Measurements from ENCODE around the gene B3GAT1.
A peak's percentile ranks its signal among the peaks of the same experiment; 100 is the strongest.

Gene B3GAT1

DNA sequence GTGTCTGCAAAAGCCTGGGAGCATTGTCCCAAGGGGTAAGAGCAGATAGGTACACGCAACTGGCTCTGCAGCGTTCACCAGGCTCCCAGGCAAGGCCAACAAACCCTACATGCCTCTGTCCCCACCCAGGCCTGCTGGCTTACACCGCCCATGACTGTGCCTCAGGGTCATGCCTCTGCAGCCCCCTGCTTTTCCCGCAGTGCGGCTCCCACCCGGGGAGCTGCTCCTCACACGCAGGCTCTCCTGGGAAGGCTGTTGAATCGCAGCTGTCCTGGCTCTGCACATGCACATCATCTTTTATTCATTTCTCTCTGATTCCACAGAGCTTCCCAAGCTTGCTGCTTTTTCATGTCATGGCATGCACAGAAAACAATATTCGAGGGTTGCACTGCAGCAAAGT lies 29.2 kb upstream of the B3GAT1 start:
- DNase-seq = no peak

DNA sequence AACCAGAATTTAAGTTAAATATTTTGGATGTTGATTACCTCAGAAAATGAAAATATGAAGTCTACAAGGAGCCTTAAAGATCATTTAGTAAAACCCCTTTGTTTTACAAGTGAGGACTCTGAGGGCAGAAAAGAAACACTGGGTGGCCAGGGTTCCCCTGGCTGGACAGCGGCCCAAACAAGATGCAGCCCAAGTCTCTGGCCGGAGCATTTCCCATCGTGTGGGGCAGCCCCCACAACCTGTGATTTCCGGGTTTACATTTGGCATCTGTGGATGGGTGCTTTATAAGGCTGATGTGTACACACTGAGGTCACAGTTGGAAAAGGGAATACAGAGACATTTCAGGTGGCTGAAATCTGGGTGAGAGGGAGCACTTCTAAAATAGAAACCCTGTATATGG lies 28.8 kb upstream of the B3GAT1 start:
- DNase-seq = no peak

DNA sequence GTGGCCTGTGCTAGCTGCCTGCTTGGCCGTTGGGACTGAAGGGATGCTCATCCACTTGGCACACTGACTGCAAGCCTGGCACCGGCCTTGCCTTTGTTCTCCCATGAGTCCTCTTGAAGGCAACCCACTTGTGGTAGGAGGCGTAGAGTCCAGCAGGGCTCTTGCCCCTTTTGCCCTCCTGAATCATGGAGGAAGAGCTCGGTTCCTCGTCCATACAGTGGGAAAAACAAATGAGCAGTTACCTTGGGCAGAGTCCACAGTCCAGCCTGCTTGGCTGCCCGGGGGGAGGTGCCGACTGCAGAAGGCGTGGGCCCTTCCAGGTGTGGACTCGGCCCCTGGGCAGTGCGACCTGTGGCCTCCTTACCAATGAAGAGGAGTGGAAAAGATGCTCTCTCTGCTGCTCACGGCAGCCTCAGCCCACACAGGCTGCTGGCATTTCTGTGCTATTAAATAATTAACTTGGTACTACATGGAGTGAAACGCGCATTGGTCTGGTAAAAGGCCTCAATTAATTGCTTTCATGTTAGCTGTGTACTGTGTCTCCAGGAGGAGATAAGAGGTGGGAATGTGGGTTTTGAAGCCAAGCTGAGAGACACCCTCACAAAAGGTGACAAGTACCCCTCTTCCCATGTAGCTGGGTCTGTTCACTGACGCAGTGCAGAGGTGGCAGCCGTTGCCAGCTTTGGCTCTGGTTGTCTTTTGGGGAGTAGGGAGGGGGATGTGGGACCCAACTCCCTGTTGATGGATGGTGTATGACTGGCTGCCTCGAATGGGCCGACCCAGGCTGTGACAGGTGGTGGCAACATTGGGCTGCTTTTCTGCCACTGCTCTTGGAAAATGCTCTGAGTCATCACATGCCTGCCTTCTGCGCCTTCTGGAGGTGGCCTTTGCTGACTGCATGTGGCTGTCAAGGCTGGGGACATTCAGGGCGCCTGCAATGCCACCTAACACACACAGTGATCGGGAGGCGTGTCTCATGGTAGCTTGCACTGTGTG lies 26.8 kb upstream of the B3GAT1 start:
- DNase-seq = no peak

DNA sequence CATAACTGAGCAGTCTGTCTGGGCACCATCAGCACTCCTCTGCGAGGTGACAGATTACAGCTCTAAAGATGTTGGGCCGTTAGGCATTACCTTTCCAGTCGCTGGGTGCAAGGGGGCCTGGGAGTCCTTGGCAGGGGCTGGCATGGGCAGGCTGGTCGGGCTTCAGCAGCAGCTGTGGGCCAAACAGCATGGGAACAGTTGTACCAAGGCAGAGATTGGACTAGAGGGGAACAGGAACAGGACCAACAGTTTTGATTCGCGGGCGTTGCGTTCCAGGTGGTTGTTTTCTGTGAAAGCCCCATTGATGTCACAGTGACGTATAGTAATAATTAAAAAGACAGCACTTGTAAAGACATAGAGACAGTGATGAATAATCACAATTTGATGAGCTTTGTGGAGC lies 25.8 kb upstream of the B3GAT1 start:
- DNase-seq = no peak

DNA sequence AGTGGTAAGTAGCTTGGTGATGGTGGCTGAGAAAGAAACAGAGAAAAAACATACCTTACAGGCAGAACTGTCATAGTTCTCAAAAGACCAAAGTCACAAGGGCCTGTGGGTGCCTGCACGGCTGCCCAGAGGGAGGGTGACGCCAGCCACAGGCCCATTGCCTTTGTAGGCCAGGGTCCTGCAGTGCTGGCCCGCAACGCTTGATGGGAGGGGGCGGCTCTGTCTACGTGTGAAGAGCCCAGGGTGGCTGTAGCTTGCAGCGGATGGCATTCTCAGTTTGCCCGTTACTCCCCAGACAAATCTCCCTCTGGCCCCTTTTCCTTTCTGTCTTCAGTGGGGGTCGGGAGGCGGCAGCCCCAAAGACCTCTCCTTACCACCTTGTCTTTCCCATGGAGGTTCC lies 24.7 kb upstream of the B3GAT1 start:
- DNase-seq = no peak

DNA sequence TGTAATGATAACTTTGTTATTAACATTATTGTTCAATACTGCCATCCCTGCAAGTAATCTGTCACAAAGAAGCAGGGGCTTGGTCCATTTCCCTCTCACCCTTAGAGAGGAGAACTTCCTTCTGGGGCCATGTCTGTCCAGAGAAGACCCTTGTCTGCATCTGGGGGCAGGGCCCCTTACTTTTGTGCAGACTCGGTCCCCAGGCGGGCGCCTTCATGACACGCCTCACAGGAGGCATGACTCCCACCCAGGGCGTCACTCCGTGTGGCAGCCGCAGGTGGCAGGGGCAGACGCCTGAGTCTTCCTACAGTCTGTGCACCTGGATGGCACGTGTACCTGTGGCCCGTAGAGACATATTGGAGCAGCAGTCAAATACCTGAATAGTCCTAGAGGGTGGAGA lies 21.8 kb upstream of the B3GAT1 start:
- DNase-seq = no peak

DNA sequence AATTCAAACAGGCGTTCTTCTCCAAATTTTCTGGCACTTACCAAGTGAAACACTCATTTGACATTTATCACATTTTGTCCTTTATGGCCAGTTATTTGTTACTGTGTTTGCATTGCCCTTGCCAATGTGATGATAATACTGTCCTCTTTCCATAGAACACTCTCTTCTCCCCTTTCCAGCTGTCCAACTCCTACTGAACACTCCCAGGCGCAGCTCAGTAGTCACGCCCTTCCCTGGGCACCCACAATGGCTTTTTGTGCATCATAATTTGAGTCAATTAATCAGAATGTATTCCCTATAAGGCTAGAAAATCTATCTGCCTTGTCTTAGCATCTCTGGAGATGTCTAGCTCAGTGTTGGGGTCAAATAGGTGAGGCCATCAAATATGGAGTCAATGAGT lies 21.2 kb upstream of the B3GAT1 start:
- no peak for DNase-seq

DNA sequence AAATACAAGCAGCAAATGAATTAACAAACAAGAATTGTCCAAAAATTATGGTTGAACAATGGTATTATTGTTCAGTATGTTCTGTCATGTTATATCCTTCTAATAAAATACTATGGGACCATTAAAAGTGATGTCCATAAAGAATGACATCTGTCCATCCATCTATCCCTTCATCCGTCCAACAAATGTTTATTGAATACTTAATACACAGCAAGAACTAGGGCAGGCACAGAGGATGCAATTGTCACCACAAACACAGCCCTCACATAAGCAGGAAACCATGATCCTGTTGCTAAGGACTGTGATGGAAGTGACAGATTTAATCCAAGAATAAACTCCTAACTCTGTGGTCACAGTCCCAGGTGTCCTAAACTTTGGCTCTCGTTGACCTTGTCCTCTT lies 20.7 kb upstream of the B3GAT1 start:
- no peak for DNase-seq

DNA sequence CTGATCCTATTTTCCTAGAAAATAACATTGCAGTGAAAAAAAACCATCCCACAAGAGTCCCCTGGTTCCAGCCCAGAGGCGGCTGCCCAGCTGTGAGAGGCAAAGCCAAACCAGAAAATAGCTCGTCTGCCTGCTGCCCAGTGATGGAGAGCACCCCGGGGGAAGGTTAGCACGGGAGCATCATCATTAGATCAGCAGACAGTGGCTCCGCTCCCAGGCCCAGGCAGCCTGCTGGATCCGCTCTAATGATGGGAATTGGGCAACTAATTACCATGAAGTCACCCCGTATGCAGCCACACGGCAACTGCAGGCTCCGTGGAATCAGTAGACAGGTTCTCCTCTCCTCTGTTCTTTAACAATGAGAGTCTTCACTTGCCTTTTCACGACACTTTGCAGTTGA lies 17.1 kb upstream of the B3GAT1 start:
- no peak for DNase-seq

DNA sequence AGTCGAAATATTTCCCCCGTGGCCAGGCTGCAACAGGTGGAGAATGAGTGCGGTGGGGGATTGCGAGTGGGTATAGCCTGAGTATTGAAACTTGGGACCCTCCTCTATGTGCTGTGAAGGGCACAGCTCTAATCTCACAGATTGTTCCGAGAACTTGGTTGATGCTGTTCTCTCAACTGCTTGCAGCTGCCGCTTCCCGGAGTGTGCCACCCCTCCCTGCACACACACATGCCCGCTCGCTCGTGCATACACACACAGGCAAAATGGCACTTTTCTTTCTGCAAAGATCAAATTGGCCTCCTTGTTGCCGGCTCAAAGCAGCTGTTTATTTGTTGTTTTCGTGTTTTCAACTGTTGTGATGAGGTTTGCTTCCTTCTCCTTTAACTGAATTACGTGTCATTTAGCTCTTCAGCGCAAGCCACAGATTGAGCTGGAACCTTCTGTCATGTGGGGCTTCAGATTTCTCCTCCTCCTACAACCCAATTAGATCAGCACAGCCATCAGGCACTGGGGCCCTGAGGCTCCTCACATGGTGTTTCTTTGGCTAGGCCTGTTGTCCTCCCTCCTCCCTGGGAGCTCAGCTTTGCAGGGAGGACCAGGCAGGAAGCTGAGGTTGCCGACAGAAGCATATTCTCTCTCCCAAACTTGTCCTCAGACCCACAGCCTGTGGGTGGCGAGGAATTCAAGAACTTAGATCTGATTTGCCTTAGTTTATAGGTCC lies 13.9 kb upstream of the B3GAT1 start:
- DNase-seq = no peak

DNA sequence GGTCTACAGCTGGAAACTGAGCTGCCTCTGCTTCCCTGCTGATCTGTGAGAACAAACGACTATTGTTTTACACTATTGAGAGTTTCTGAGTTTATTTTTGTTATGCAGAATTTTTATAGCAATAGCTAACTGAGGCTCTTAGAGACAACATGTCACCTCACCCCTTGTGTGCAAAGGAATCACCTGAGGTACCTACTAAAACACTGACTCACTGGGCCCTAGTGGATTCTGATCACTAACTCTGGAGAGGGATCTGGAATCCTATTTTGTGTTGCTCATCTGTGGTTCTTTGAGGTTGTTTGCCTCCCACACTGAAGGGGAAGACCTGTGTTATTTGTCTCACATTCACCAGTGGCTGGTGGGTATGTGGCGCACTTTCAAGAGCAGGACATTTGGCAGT lies 13.4 kb upstream of the B3GAT1 start:
- DNase-seq = no peak

DNA sequence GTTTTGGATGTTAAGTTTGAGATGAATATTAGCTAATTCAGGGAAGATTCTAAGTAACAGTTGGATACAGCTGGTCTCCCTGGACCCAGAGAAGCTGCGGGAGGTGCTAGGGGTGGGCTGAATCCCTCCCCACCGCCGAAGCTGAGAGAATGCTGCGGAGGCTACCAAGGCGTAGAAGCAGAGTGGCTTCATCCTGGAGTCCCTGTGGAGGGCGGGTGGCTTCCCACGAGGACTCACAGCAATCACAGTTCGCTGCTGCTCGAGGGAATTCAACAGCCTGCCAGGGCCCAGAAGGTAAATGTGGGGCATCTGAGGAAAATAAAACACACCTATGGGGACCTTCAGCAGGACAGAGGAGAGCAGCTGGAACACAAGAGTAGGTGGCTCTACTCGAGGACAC lies 11.1 kb upstream of the B3GAT1 start:
- no peak for DNase-seq

DNA sequence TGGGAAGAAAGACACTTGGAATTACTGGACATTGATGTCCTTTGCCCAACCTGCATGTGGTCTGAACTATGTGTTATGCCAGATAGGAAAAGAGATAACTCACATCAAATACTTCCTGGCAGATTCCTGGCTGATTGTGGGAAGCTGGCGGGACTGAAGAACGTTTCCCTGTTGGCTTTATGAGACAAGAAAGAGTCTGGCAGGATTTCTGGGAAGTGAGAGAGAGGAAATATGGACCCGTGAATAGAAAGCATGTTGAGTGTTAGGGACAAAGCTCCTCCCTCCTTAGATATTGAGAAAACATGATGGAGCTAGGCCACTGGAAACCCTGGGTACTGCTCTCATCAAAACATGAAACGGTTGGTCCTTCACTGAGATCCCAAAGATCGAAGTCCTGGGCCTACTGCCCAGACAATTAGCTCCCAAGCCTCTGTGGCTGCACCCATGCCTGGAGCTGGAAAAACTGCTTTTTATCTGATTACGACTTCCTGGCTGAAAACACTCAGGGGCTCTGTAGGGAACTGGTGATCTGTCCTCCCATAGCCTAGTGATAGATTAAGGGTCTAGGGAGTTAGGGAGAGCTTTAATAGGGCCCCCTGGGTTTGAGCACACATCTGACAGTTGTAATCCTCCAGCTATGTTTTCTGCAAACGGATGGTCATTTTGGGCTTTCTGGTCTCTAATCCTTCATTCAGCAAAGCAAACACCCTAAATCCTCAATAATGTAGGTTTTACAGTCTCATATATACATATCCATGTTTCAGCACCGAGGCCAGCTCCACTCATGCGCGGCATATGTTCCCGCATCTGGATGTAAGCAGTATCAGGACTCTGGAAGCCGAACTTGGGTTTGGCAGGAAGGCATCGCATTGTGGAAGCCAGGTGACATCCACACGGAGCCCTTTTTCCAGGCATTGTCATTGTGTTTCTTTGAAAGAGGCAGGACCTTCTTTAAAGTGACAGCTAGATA lies 6.1 kb upstream of the B3GAT1 start:
- DNase-seq = no peak

DNA sequence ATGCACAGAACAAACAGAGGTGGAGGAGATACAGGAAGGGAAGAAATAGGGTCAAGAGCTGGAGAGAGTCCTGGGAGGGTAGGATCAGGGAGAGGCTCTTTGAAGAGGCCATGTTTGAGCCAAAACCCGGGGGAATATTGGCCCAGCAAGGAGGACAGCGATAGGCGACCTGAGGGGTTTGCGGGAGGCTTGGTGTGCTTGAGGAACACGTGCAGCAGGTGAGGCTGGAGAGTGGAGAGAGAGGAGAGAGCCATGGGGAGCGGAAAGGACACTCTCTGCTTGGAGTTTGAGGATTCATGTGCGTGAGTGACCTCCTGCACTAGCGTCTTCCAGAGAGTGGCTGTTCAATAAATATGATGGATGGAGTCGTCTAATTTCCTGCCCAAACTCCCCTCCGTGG lies 4.7 kb upstream of the B3GAT1 start:
- no peak for DNase-seq

DNA sequence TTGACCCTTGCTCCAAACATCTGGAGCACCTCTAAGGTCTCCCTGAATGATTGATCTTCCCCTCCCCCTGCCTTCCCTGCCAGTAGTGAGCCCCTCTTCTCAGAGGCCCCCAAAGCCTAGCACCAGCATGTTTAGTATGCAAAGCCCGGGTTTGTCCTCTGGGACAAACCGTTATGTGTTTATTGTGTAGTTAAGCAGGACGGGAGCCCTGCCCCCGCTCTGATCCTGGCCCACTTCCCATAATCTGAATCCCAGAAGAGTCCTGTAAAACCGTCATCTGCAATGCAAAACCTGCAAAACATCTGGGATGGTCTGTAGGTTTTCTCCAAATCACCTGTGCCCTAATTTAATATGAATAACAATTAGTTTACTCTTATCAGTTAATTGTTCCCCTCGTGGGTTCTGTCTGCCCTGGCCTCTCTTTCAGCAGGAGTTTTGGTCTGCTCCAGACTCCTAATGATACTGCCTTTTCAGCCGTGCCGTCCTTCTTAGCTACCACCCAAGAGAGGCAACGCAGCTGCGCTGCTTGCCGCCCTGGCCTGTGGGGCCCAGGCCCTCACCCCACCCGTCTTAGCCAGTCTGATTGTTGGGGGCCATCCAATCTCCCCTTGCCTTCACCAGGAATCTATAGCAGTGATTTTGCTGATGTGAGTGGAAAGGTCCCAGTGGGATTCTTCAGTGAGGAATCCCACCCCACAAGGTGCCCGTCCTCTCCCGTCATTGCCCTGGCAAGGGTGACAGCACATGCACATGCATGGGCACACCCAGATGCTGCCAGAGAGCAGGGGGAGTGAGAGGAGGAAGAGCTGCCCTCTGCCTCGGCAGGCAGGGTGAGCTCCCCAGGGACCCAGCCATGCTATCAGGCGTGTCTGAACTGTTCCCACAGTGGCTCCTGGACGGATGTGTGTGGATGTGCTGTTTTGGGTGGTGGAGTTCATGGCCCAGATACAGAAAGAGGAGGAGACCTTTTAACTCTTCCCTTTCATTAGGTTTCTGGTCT lies 3.0 kb upstream of the B3GAT1 start:
- no peak for DNase-seq

DNA sequence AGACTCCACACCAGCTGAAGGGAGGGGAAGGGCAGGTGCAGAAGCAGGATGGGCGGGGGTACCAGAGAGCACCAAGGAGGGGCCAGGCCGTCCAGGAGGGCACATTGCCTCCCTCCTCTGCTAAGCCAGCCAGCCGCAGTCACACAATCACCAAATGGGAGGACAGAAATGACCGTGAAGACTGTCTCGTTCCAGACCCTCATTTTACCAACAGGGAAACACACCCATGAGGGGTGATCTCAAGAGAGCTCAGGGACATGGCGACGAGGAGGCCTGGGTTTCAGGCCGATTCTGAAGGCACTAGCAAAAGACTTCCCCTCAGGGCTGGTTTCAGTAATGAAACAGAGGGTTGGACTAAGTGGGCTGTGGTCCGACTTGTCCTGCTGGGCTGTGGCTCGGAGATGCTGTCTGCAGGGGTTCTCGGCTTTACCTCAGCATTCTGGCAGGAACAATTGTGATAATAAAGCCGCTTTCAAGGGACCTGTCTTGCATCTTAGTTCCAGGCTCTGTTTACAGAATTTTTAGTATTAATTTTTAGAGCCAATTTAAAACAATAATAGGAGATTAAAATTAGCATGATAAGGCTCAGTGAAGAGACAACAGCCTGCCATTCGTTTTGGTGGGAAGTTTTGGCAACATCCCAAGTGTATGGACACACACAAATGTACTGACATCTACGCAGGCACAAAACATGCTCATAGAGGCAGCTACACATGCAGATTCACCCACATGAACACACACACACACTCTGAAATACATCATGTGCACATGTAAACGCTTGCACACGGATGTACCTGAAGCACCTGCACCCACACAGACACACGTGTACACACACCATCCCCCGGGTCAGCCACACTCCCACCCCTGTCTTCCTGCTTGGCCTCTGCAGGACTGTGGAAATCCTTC lies 2.0 kb upstream of the B3GAT1 start:
- DNase-seq = no peak

DNA sequence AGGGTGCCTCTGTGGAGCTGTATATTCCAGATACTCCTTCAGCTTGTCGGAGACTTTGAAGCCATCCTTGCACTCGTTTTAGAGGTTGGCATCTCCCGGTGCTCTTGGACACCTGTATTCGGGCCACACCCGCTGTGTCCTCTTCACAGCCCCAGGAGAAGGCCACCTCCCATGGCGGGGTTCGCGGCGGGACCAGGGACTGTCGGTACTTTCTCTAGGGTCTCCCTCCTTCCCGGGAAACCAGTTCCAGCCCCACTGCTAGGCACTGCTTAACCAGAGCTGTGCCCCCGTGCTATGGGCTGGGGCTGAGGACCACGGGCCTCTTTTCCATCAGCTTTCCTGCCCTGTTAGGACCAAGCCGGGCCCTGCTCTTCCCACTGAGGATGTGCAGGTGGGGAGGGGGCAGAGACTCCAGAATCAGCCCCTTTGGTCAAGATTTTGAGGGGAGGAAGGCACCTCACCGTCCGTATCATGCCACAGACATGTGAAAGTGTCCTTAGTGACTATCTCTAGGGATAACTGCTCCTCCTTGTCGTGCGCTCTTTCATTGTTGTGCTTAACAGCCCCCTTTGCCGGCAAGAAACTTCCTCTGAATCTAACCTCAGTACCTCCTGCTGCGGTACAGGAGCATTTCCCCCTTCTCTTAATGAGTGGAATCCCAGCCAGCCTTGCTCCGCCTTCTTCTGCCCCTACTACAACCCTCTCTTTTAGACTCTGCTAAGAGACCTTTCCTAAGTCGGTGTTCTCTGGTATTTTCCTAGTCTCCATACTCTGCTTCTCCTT lies 1.2 kb upstream of the B3GAT1 start:
- peak in 1 of 2 experiments; percentile 23 for DNase-seq

DNA sequence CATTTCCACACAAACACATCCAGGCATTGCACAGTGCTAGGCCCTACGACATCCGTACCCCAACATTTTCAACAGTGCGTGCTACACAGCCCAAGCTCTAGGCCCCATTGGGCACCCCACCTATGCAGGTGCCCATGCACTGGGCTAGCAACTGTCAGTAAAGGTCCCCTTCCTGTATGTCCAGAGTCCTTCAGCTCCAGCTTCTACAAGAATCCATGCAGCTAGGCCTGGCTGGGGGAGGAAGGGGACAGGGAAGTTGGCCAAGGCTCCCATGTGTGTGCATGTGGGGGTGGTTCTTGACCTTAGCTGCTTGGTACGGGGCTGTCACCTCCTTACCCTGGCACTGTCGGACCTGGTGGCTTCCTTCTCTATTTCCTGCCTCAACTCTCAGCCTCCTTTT lies 1.3 kb downstream of the B3GAT1 start:
- no peak for DNase-seq

DNA sequence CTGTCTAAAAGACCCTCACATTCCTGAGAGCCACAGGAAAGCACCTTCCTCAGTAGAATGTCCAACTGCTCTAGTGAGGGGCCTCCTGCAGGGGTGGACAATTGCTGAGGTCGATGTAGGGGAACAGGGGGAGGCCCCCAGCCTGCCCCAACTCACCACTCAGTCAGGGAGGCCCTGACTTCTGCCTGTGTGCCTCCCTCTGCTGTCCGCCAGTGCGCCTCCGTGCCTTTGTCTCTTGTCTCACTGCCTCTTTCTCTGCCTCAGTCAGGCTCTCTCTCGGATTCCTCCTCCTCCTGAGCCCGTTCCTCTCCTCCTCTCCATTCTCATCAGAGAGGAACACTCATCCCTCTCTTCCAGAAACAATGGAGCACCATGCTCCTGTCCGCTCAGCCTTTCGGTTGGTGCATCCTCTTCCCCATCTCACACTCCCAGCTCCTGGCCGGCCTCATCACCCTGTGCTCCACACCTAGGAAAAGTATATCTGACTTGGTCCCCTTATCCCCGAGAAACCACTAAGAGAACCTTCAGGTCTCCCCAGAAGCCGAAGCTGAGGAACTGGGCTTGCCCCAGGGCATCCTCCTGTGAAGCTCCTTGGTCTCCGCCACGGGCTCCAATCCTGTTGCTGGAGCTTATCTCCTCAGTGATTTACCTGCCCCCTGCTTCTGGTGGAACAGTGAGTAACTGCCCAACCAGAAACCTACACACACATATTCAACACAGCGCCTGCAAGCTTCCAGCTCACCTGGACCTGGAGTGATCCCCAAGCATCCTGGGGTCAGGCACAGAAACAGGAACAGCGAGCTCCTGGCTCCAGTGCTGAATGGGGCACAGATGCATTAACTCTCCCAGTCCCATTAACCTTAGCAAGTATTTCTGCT lies 2.3 kb downstream of the B3GAT1 start:
- DNase-seq = no peak

All from activated T-cell treated with anti-CD3 and anti-CD28 coated beads, Interleukin-2, amount 50 U/mL, for 48 hours (primary cell).